22Rv1 (cell line): ENCODE data around the gene RSKR.

Source experiments
- CTCF ChIP-seq: fragments of 450-650 bp; IDR thresholded peaks from 2 replicates; pipeline ENCODE4 v1.5.1; 2017; ENCODE audit warnings: mild to moderate bottlenecking
- ZFX ChIP-seq: fragments of 450-650 bp; IDR thresholded peaks from 2 replicates; pipeline ENCODE4 v1.6.1; 2017; ENCODE audit warnings: antibody characterized with exemption, borderline replicate concordance

GRCh38 chr17:28620010-28620409, 6.0 kb upstream of the RSKR start:
- no peak for TF ChIP-seq CTCF
- no peak for TF ChIP-seq ZFX
